DND-41 (cell line): ENCODE measurements around the gene CPNE4.

Source experiments
- EZH2 ChIP-seq: IDR thresholded peaks from 3 replicates; pipeline ENCODE4 v1.6.1; 2012; ENCODE audit warnings: borderline replicate concordance, low read depth, mild to moderate bottlenecking, moderate library complexity, low read length, inconsistent platforms; ENCODE audit not compliant: severe bottlenecking
- TF ChIP-seq, protein P1 (sequence below): IDR thresholded peaks from 2 replicates; pipeline ENCODE4 v1.5.1; 2012; ENCODE audit warnings: borderline replicate concordance, low read length, moderate library complexity, mild to moderate bottlenecking; ENCODE audit not compliant: poor library complexity, severe bottlenecking; ENCODE audit errors: extremely low read depth

- TF ChIP-seq, protein P1, sequence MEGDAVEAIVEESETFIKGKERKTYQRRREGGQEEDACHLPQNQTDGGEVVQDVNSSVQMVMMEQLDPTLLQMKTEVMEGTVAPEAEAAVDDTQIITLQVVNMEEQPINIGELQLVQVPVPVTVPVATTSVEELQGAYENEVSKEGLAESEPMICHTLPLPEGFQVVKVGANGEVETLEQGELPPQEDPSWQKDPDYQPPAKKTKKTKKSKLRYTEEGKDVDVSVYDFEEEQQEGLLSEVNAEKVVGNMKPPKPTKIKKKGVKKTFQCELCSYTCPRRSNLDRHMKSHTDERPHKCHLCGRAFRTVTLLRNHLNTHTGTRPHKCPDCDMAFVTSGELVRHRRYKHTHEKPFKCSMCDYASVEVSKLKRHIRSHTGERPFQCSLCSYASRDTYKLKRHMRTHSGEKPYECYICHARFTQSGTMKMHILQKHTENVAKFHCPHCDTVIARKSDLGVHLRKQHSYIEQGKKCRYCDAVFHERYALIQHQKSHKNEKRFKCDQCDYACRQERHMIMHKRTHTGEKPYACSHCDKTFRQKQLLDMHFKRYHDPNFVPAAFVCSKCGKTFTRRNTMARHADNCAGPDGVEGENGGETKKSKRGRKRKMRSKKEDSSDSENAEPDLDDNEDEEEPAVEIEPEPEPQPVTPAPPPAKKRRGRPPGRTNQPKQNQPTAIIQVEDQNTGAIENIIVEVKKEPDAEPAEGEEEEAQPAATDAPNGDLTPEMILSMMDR, result no peak
- TF ChIP-seq EZH2, result no peak
Measured at GRCh38 chr3:131694376-131694775, 340.4 kb downstream of the CPNE4 start.
